ENCODE results near the gene THOC1.
"Not testable (repeated sequence)": the region's sequence is repeated elsewhere in the genome, so short reads cannot be mapped to it uniquely, and the experiment has no call there.

THOC1 gene
- total RNA-seq: 80.1 to 99.6 reads per million in 2 donors

GRCh38 chr18:267688-268552 is at the start of gene THOC1:
Gene THOC1 (minus strand): TSS chr18:268047. CDS start chr18:268019, 28 bp downstream.
- DNase-seq: peak; percentile 91

- no peak for DNase-seq
These were observed 49.8 kb upstream of the THOC1 start for GRCh38 chr18:317618-318017.

- no peak for DNase-seq
These were observed 48.5 kb upstream of the THOC1 start for GRCh38 chr18:316393-316792.

DNA sequence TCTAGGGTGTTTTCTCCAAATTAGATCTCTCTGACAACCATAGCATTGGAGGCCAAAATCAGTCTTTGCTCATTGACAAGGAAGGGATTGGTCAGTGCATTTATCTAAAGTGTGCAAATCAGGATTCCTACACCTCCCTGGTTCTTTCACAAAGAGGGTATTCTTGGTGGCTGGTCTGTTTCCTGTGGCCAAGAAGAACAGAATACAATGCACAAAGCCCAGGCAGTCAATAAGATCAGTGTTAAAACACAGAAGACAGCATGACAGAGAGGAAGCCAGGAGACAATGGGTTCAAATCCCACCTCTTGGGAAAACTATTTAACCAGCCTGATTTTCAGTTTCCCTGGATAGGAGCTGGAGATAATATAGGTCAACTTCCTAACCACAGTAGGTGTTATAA is 46.1 kb upstream of the THOC1 start:
- DNase-seq: no peak

DNA sequence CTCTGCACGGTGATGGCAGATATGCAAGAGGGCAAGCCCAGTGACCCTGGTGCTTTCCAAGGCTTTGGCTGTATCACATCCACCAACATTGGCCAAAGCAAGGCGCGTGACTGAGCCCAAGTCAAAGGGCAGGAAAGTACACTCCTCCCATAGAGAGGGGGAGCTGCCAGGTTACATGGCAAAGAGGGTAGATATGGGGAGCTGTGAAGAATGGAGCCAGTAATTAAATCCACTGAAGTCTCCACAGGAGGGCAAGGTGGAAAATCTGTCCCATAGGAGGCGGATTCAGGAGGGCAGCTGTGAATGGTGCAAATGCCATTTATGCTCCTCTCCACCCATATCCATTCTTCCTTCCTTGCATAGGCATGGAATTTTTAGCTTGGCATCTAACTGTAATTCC is 44.6 kb upstream of the THOC1 start:
- DNase-seq: no peak

- no peak for DNase-seq
These were observed 42.2 kb upstream of the THOC1 start for GRCh38 chr18:310042-310441.

GRCh38 chr18:308086-308485 is 40.2 kb upstream of the THOC1 start:
- DNase-seq: not testable (repeated sequence)

DNA sequence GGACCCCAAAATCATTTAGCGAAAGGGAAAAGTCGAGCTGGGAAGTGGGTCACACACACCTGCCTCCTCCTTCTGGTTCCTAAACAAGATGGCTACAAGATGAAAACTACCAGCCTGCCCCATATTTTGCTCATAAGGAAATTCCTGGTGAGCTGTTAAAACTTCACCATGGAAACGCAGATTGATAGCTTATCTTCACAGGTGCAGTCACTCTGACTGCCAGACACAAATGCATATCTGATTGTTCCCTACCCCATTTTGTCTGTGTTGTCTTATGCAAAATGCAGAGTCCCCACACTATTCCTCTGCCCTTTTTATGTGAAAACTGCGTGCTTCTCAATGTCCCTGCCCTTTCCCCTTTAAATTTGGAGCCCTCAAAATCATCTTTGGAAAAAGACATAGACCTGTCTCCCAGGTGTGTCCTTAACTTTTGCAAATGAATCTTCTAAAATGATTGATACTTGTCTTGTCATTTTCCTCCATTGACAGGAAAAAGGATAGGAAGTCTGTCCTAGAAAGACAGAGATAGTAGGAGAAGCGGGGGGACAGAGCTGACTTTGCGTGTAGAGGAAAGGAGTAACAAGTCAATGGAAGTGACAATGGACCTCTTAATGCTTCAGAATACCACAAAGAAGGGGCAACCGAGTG is 38.9 kb upstream of the THOC1 start:
- no peak for DNase-seq

- no peak for DNase-seq
These were observed 37.2 kb upstream of the THOC1 start for GRCh38 chr18:305003-305501.

DNA sequence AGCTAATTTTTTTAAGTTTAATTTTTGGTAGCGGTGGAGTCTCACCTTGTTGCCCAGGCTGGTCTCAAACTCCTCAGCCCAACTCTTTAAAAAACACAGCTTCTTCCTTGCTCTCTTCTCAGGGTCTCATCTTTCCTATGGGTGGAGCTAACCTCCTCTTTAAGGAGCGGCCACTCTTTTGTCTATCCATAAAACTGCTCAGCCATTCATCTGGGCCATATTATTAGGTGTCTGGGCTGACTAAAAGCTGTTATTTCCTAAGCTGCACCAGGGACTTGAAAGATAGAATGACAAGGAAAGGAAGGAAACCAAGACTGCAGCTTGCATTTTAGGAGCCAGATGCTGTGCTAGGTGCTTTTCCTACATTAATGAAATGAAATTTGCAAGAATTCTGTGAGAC is 35.8 kb upstream of the THOC1 start:
- no peak for DNase-seq

DNA sequence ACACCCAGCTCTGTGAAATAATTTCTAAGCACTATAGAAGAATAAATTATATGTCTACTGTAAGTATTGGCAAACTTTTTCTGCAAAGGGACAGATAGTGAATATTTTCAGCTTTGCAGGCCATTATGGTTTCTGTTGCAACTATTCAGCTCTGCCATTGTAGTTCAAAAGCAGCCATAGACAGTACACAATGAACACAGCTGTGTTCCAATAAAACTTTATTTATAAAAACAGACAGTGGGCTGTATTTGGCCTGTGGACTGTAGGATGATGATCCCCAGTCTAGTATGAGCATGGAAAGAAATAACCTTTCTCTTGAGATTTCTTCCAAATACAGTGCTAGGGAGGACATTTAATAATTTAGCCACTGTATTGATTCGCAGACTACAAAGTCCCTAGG is 35.2 kb upstream of the THOC1 start:
- no peak for DNase-seq

- no peak for DNase-seq
These were observed 34.2 kb upstream of the THOC1 start for GRCh38 chr18:302097-302496.

DNA sequence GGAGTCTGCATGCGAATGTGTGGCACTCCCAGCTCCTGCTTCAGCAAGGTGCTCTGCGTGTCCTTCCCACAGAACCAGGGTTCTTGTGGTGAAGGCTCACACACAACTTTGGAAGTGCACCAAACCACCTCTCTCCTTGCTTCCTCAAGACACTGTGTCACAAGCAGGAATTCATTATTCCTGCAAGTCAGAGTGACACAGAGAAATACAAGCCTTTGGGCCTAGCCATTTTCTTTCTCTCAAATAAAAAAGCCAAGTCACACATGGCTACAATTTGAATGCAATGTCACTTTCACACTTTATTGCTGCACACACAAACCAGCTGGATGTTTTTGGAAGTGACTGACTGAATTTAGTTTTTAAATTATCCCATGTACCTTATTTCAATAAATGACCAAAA is 30.1 kb upstream of the THOC1 start:
- no peak for DNase-seq

GRCh38 chr18:295756-296490 is 28.1 kb upstream of the THOC1 start:
- no peak for DNase-seq

- no peak for DNase-seq
These were observed 26.7 kb upstream of the THOC1 start for GRCh38 chr18:294566-294965.

DNA sequence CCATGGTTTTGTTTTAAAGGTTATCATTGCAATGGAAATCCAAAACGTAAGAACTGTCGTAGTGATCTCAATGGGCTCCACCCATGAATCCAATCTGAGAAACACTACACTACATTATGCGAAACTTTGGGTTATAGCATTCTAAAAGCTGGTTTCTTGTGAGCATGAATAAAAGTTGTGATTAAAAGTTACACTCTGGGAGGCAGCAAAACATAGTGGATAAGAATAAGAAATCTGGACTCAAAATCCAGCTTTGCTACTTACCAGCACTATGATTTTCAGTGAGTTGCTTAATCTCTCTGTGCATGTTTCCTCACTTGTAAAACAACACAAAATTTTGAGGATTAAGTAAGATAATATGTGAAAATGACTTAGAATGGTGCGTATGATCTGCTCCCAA is 25.7 kb upstream of the THOC1 start:
- DNase-seq: no peak

DNA sequence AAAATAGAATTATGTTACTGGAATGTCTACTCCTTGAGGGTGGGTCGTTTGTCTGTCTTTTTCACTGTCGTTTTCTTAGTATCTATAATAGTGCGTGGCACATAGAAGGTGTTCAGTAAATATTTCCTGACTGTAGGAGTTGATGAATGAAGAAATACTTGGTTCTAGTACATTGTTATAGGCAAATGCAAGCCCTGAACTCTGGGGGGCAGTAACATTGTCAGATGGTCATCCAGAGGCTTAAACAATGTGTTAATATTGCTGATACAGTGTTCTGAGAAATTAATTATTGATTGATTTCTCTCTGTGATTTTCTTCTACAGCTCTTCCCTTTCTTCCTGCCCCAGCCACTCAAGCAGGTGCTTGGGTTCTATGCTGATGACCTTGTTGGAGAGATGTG is 24.4 kb upstream of the THOC1 start:
- DNase-seq: no peak

GRCh38 chr18:289970-290369 is 22.1 kb upstream of the THOC1 start:
- DNase-seq: not testable (repeated sequence)

DNA sequence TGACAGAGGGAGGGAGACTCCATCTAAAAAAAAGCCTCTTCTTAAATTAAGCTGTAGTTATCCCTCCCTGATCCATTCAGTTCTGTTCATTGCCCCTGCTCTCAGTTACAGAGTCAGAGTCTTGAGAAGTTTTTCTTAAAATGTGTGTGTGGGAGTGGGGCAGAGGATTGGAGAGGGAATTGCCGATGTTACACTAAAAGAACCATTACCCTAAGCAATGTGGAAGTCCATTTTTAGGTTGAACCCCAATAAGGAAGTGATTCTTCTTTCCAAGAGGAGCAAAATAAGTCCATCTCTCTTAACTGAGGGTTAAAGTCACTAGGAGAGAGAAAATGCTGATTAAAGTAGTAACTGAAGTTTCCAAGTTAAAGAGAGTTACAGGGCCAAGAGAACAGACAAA is 21.2 kb upstream of the THOC1 start:
- DNase-seq: no peak

GRCh38 chr18:286515-287310 is 18.9 kb upstream of the THOC1 start:
- no peak for DNase-seq

GRCh38 chr18:285817-286216 is 18.0 kb upstream of the THOC1 start:
- no peak for DNase-seq

DNA sequence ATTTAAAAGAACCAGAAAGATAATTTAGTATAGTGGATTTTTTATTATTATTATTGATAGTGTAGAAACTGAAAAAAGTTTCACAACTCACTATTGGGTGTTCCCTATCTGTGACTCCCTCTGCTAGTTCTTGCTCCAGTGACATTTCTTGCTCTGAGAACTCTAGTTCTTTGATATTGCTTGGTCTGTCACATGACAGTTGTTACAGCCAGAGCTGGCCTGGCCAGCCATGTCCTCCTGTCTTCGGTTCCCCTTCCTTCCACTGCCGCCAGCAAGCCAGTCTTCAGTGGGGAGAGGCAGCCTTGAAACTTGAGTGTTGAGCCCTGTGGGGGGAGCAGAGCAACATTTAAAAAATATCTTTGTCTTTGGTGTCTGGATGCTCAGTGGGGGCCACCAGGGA is 7.6 kb upstream of the THOC1 start:
- DNase-seq: no peak

DNA sequence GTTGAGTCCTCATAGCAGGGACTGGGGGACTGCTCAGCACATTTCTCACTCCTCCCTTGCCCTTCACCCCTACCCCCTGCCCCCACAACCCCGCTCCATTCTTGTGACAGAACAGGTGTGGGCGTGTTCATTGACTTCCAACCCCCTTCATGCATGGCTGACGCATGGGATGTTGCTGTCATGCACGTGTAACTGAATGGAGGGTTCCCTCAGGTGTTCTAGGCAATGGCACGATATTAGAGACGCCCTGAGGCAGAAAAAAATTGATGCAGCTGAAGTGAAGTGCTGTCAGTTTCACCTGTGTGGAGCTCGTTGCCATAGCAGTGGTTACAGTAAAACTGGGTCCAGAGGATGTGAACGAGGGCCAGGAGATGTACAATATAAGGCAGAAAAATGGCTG is 6.5 kb upstream of the THOC1 start:
- no peak for DNase-seq

Measured in activated gamma-delta T cell (primary cell).